HUDEP-2 (cell line): Measurements from ENCODE around the gene SKI.

Experiments used
- DNase-seq, 76 experiments: peaks; one replicate each; lab custom pipeline; 2025; ENCODE audit not compliant: unreplicated experiment in 76 of 76; lab: John Stamatoyannopoulos, UW

The SKI gene

GRCh38 chr1:2302292-2302925 lies 74.3 kb downstream of the SKI start:
- DNase-seq: no peak

- no peak for DNase-seq
Measured at GRCh38 chr1:2303016-2303775, 75.1 kb downstream of the SKI start.

GRCh38 chr1:2303781-2304180 lies 75.7 kb downstream of the SKI start:
- no peak for DNase-seq

GRCh38 chr1:2304282-2304681 lies 76.2 kb downstream of the SKI start:
- DNase-seq: no peak

- DNase-seq: no peak
Measured at GRCh38 chr1:2304921-2305681, 77.0 kb downstream of the SKI start.

GRCh38 chr1:2306151-2306978 lies 78.2 kb downstream of the SKI start:
- DNase-seq: no peak

GRCh38 chr1:2307064-2307605 lies 79.0 kb downstream of the SKI start:
- no peak for DNase-seq

- no peak for DNase-seq
Measured at GRCh38 chr1:2307972-2308371, 79.9 kb downstream of the SKI start.

GRCh38 chr1:2308844-2309243 lies 80.7 kb downstream of the SKI start:
- no peak for DNase-seq

GRCh38 chr1:2310332-2311183 lies 82.4 kb downstream of the SKI start:
- DNase-seq: no peak

GRCh38 chr1:2311184-2312032 lies 83.3 kb downstream of the SKI start:
- DNase-seq: peak in 55 of 76 experiments; percentile 3 to 67 (median 35)

- no peak for DNase-seq
Measured at GRCh38 chr1:2312160-2312514, 84.0 kb downstream of the SKI start.

GRCh38 chr1:2312515-2313301 lies 84.6 kb downstream of the SKI start:
- no peak for DNase-seq

GRCh38 chr1:2313651-2314261 lies 85.6 kb downstream of the SKI start:
- DNase-seq: no peak

- no peak for DNase-seq
Measured at GRCh38 chr1:2314273-2314802, 86.2 kb downstream of the SKI start.

- peak in 11 of 76 experiments; percentile 6 to 32 (median 16) for DNase-seq
Measured at GRCh38 chr1:2314803-2315673, 86.9 kb downstream of the SKI start.
